Left forelimb (tissue), 1 donor: ENCODE data around the gene CMSS1.

Experiments used
- DNase-seq: peaks from one replicate; pipeline ENCODE4 v3.0.0-alpha.2; 2018; ENCODE audit warnings: low spot score

CMSS1 gene

GRCh38 chr3:100107221-100107814 is 289.7 kb downstream of the CMSS1 start:
- no peak for DNase-seq

- DNase-seq: no peak
Measured at GRCh38 chr3:100108464-100109079, 290.9 kb downstream of the CMSS1 start.

GRCh38 chr3:100110162-100110561 is 292.5 kb downstream of the CMSS1 start:
- no peak for DNase-seq

- DNase-seq: no peak
Measured at GRCh38 chr3:100111728-100112127, 294.1 kb downstream of the CMSS1 start.

GRCh38 chr3:100113723-100114412 is 296.2 kb downstream of the CMSS1 start:
- no peak for DNase-seq

GRCh38 chr3:100114413-100115030 is 296.9 kb downstream of the CMSS1 start, which contains the start of gene FILIP1L:
Gene FILIP1L, minus strand, starts transcription at chr3:100114501.
- no peak for DNase-seq

- no peak for DNase-seq
Measured at GRCh38 chr3:100117093-100117492, 299.4 kb downstream of the CMSS1 start.

GRCh38 chr3:100120012-100120411 is 302.4 kb downstream of the CMSS1 start:
- no peak for DNase-seq

GRCh38 chr3:100120693-100121092 is 303.0 kb downstream of the CMSS1 start:
- DNase-seq: no peak

GRCh38 chr3:100122321-100122720 is 304.7 kb downstream of the CMSS1 start:
- DNase-seq: no peak

- no peak for DNase-seq
Measured at GRCh38 chr3:100123112-100123511, 305.4 kb downstream of the CMSS1 start.

- DNase-seq: no peak
Measured at GRCh38 chr3:100124201-100124761, 306.6 kb downstream of the CMSS1 start.

GRCh38 chr3:100125161-100125938 is 307.7 kb downstream of the CMSS1 start:
- no peak for DNase-seq

- no peak for DNase-seq
Measured at GRCh38 chr3:100127792-100128191, 310.1 kb downstream of the CMSS1 start.

GRCh38 chr3:100128565-100128964 is 310.9 kb downstream of the CMSS1 start:
- DNase-seq: no peak

- no peak for DNase-seq
Measured at GRCh38 chr3:100129941-100130340, 312.3 kb downstream of the CMSS1 start.

GRCh38 chr3:100131241-100131640 is 313.6 kb downstream of the CMSS1 start:
- DNase-seq: no peak

- no peak for DNase-seq
Measured at GRCh38 chr3:100136921-100137320, 319.3 kb downstream of the CMSS1 start.

GRCh38 chr3:100140976-100141375 is 323.3 kb downstream of the CMSS1 start:
- no peak for DNase-seq

GRCh38 chr3:100141586-100141985 is 323.9 kb downstream of the CMSS1 start:
- DNase-seq: no peak

- DNase-seq: no peak
Measured at GRCh38 chr3:100144255-100144866, 326.7 kb downstream of the CMSS1 start.
